ENCODE data around the gene KATNA1.

DNA sequence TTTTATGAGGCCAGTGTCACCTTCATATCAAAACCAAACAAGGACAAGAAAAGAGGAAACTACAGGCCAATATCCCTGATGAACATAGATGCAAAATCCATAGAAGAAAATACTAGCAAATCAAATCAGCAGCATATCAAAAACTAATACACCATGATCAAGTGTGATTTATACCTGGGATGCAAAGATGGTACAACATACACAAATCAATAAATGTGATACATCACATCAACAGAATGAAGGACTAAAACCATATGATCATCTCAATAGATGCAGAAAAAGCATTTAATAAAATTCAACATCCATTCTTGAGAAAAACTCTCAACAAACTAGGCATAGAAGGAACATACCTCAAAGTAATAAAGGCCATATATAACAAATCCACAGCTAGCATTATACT, 90.5 kb downstream of the KATNA1 start:
- TF ChIP-seq CTCF (conservative IDR thresholded peaks at IDR 0.05) = no peak
- no peak for TF ChIP-seq ZFX (IDR thresholded peaks at IDR 0.05)

Data from C4-2B (cell line).